Fibroblast of peridontal ligament (primary cell): ENCODE results near the gene FBXL17.
A peak's percentile ranks its signal among the peaks of the same experiment; 100 is the strongest.

Source experiments
- DNase-seq: peaks from one replicate; pipeline ENCODE4 v3.0.0-alpha.2; 2010; ENCODE audit errors: extremely low read depth

The FBXL17 gene

DNA sequence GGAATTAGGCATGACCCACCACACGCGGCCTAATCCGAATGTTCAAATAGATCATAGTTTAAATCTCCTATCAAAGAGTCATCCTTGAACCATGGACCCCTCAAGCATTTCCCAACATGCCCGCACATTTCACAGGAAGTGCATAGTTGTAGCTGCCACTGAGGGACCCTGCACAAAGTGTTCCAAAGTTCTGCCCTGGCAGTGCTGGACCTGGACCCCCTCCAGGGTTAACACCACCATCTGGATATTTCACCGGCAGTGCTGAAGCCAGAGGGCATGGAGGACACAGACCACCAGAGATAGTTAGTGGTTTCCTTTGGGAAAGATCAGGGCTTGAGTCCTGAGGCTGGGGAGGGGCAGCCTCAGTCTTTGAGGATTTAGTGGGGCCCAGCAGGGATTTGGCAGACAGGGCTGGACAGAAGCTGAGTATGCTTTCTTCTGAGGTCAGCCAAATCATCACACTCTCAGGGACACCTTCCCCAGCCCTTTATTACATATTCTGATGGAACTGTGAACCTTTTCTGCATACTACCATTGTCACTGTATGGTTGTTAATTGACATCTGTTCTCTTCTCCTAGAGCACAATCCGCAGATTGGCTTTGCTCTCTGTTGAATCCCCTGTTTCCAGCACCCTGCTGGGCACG is 567.6 kb downstream of the FBXL17 start:
- DNase-seq, result no peak

DNA sequence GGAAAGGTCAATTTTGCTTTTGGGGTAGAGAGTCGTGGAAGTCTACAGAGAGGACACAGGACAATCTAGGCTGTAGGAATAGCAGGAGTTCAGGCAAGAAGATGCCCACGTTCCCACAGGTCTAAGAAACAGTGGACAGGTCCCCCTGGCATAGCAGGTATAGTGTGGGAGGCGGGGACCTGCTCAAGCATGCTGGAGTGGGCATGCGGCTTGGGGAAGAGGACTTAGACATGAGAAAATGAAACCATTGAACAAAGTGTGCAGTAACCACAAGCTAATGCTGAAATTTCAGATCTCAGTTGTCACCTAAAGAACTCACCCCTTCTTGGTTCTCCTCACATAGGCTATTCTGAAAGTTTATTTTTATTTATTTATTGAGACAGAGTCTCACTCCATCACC is 568.3 kb downstream of the FBXL17 start:
- DNase-seq, result no peak

DNA sequence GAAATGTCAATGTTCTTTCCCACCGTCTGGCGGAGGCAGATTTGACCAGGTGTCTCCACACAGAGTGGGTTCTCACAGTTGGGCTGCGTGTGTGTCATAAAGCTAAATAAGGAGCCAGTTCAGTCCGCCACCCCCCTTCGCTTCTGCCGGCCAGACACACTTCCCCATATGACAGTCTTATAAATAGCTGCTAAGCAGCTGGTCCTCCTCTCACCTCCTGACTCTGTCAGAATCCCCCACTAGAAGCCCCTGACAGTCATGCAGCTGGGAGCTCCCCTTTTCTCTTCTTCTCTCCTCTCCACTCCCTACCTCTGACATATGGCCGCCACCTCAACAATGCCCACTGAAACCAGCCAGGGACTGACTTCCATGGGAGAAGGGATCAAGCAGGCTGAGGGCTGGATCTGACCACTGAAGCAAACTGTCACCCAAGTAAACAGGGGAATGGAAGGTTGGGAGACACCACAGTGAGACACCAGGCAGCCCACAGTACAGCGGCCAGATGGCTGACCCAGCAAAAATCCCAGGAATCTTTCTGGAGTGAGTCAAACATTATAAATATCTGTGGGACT is 569.2 kb downstream of the FBXL17 start:
- DNase-seq, result peak; percentile 61

GRCh38 chr5:107809201-107810034 is 572.5 kb downstream of the FBXL17 start:
- DNase-seq, result peak; percentile 39
